HG03159 (cell line): ENCODE data around the gene AGAP1.
"Not testable (repeated sequence)": the region's sequence is repeated elsewhere in the genome, so short reads cannot be mapped to it uniquely, and the experiment has no call there.

ENCODE experiments used
- ATAC-seq: cut with Tn5 transposase; IDR thresholded peaks from one replicate; pipeline ENCODE4 v1.9.1; 2021; ENCODE audit warnings: mild to moderate bottlenecking, moderate library complexity; ENCODE audit not compliant: unreplicated experiment

AGAP1 gene

DNA sequence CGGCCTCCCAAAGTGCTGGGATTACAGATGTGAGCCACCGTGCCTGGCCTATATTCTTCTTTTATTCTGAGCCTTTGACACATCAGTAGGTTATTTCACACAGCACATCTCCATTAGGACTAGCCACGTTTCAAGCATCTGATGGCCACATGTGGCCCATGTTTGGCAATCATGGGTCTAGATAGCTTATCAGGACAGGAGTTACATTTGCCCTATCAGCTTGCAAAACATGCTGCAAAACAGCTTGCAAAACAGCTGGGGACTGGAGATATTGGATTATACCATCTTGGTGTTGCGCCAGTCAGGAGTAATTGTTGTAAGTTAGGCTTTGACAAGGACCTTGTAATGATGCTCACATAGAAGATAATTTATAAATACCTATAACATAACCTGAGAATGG, 579.4 kb downstream of the AGAP1 start:
- ATAC-seq: no peak

DNA sequence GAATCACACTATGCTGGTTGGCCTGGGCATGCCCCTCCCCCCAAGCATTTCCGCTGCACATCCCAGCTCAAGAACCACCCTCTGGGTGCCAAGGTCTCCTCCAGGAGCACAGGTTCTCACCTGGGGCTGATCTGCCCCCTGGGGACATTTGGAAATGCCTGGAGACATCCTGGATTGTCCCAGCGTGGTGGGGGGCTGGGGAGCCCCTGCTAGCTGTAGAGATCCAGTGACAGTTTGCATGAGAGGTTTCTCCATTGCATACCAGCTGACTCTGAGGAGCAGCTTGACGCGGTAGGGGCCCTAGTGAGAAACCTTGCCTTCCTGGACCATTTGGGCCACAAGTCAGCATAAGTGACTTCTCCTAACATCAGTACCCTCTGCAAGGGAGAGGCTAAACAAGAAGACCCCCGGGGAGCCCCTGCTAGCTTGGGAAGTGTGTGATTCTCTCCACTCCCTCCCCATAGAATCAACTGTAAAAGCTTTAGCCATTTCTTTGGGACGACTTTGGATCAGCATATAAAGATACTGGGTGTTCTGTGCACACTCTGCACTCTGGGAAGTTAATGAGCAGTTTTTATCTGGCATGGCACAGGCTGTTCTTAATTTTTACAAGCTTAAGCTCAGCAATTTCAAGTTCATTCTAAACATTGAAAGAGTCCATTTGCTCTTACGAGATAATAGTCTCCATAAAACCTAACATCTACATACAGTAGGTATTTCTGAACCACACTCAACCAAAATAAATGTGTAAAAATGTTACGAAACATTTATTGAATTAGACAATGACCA, 580.2 kb downstream of the AGAP1 start:
- ATAC-seq: no peak

DNA sequence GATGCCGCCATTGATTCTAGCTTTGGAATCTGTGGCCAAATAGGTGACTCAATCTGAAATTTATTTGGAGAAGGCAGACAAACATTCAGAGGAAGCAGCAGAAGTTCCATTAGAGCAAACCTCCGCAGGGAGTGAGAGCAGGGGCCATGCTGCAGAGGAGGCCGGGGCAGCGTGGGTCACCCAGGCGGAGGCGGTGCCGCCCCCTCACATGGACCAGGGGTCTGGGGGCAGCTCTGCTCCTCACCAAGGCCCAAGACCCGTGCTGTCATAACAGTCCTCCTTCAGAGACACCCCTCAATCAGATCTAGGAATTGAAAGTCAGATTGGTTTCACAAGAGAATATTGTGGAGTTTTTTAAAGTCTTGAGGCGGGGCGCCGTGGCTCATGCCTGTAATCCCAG, 582.0 kb downstream of the AGAP1 start:
- no peak for ATAC-seq

- no peak for ATAC-seq
Observed at GRCh38 chr2:236078297-236079255, 584.7 kb downstream of the AGAP1 start.

GRCh38 chr2:236080412-236080811, 586.6 kb downstream of the AGAP1 start:
- no peak for ATAC-seq

DNA sequence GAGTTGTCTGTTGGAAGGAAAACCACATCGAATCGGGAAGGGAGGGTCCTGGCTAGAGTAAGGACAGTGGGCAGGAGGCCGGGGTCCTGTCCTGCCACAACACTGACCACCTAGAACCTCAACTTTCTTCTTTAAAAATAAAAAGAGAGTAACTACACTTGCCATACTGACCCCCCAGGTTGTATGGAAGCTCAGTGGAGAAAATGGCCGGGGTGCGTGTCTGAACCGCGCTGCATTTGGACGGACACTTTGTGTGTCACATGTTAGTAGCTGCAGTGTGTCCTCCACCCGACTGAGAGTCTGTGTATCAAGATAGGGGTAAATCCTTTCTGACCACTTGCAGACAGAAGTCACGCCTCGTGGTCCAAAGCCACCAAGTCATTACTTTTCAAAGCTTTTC, 587.3 kb downstream of the AGAP1 start:
- no peak for ATAC-seq

DNA sequence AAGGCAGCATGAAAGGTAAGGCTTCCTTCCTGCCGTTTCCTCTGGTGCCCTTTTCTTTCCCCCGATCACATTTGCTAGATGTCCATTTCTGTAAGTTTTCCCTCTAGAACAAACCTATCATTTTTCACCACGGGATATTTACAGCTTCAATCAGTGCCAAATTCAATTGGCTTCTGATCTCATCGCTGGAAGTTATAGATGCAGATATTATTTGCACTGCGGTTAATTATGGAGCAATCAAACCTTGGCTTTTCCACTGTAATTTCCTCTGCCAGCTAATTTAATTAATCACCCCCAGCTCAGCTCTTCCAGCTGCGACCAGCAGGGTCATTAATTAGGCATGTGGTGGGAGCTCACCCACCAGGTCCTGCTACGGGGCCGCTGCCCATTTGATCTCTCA, 588.2 kb downstream of the AGAP1 start:
- ATAC-seq: no peak

- ATAC-seq: no peak
Observed at GRCh38 chr2:236083934-236084333, 590.1 kb downstream of the AGAP1 start.

- no peak for ATAC-seq
Observed at GRCh38 chr2:236085211-236085610, 591.4 kb downstream of the AGAP1 start.

GRCh38 chr2:236085647-236086046, 591.8 kb downstream of the AGAP1 start:
- no peak for ATAC-seq

GRCh38 chr2:236086403-236086970, 592.6 kb downstream of the AGAP1 start:
- ATAC-seq: no peak

DNA sequence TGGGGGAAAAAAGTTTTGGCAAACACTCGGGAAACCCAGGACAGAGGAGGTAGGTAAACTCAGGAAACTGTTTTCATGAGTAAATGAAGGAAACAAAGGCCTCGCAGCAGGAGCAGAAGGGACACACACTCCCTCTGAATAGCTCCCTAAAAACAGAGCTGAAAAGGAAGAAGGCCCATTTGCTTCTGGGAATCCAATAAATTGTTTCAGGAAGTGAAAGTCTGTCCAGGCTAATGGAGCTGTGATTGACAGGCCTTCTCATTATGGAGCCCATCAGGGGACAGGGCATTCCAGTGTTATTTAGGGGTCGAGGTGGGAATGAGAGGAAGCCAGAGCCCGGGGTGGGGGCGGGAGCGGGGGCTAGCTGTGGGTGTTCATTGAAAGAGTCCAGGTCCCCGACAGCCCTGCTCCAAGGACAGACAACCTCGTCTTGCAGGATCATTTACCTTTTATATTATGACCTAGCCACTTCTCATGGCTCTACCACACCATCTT, 593.2 kb downstream of the AGAP1 start:
- no peak for ATAC-seq

DNA sequence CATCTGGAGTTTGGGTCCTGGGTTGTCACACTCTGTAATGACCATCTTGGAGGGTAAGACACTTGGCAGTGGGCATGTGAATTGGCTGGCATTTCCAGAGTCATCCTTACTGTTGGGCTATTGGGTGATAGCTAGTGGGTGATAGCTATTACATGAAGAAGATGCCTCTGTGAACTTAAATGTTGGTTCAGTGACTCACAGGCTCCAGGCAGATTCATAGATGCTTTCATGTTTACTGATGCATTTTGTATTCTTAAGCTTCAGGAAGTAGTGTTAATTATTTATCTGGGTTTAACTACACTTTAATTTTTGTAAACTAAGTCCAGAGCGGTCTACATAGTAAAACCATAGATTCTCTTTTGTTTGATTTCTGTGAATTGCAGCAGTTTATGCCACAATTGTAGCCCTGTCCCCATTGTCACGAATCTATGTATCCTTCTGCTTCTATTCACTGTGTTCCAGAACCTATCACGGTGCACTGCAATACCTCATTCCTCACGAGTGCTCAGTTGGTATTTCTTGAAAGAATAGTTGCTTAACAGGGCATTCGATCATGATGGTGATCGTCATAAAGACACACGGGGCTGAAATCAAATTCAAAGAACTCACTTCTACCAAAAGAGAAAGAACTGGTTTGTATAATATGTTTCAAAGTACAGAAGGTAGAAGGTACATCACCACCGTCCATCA, 594.7 kb downstream of the AGAP1 start:
- no peak for ATAC-seq

DNA sequence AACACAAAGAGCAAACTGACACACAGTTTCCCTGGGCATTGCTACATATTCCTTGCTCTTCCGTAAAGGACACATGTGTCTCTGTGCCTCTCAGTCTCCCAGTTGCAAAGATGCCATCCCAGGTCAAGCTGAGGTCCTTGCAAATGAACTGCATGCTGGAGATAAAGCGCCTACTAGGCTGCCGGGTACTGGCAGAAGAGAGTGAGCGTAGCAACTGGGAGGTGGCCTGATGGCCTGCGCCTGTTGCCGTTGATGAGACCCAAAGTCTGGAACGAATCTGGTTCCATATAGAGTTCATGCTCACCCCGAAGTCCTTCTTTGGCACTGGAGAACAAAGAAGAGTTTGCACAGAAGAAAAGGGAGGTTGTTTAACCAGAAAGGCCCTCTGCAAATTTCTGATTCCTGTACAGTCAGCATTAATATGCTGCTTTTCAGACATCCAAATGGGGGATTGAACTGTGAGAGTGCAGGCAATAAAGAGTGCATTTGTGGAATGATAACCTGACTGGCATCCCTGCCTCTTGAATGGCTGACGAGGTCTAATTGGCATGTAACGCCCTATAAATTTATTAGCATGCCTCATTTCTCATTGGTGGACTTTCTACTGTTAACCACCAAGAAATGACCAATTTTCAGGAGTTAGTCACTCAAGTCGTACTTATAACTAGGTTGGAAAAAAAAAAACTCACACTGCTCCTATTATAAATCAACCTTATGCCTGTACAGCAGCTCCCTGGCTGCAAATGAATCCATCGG, 595.6 kb downstream of the AGAP1 start:
- no peak for ATAC-seq

DNA sequence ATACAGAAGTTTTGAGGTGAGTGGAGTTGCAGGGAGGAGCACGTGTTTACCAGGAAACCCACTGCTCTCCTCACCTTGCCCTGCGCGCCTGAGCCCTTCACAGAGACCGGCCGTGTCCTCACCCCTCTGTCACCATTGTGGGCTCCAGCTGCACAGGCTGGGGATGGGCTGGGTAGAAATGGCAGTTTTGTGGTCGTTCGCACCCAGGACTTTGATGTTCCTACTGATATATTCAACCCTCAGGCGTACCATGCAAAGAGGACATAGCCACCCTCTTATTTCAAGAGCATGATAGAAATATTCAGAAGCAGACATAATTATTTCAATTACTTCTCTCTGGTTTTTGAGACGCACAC, 596.2 kb downstream of the AGAP1 start:
- ATAC-seq: no peak

DNA sequence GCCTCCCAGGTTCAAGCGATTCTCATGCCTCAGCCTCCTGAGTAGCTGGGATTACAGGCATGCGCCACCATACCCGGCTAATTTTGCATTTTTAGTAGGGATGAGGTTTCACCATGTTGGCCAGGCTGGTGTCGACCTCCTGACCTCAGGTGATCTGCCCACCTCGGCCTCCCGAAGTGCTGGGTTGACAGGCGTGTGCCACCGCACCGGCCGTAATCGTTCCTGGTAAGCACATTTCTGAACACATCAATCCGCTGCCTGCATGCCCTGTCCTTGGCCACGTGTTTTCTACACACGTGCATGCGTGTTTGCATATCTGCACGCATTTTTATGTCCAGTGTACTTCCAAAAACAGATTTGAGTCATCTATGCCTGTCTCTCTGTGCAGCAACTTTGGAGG, 597.0 kb downstream of the AGAP1 start:
- not testable (repeated sequence) for ATAC-seq

DNA sequence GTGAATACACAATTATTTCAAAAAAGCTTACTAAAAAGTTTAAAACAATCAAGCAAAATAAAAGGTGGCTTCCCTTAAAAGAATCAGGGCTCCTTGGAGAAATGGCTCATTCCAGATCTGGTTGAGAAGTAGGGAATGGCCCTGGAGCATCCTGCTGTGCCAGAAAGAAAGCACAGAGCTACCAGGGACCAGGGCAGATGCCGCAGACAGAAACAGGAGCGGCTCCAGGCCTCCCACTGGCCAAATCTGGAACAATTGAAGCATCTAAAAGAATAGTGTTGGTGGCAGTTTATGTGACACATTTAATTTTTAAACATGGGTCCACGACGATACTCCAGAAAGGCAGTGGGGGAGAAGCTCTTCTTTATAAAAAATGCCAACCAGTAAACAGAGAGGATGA, 598.9 kb downstream of the AGAP1 start:
- no peak for ATAC-seq

- no peak for ATAC-seq
Observed at GRCh38 chr2:236093134-236093533, 599.3 kb downstream of the AGAP1 start.

GRCh38 chr2:236095504-236095903, 601.7 kb downstream of the AGAP1 start:
- no peak for ATAC-seq

GRCh38 chr2:236101311-236101950, 607.6 kb downstream of the AGAP1 start:
- ATAC-seq: no peak
